K562 (cell line): ENCODE results near the gene DARS1. TPM values are rescaled to one million over a fixed set of nuclear protein-coding genes. Genes with fewer than 3 reads are reported as not detected.

Experiments used
- ATAC-seq: fragments of 200-7000 bp; cut with Tn5 transposase; 3 replicates; pipeline ENCODE4 v1.9.1; 2020; ENCODE audit warnings: moderate library complexity
- BruUV-seq: library from RNA; stranded (reverse); fragments of 400-500 nt; replicated peaks from 2 replicates; lab custom pipeline; 2021; lab: Mats Ljungman, UMichigan
- CTCF ChIA-PET: fragments of 300-600 bp; formaldehyde crosslinking; extraction: SDS; loops from one replicate; lab custom pipeline; 2021; ENCODE audit warnings: low intra/inter-chr PET ratio; lab: Yijun Ruan, JAX
- POLR2A ChIA-PET: fragments of 300-600, 350-650 bp; sonication (Branson Sonifier 250); formaldehyde crosslinking; extraction: SDS; loops from one replicate; lab custom pipeline; 2021; ENCODE audit warnings: antibody characterized with exemption, inconsistent platforms; lab: Yijun Ruan, JAX
- DNase-seq, 4 experiments: peaks; one replicate each; pipeline versions ENCODE4 v3.0.0 to v3.0.0-alpha.2; 2011 to 2018; ENCODE audit warnings: low spot score in 3 of 4, mixed read lengths in 3 of 4; ENCODE audit errors: extremely low read depth in 1 of 4
- FAIRE-seq: peaks from 2 replicates; lab custom pipeline; 2011; peaks lifted over from hg19 to GRCh38; lab: Jason Lieb, UNC
- H2AFZ ChIP-seq: 2 replicates; pipeline ENCODE4 v1.6.0; 2011; ENCODE audit warnings: low read depth, low read length, control low read depth, inconsistent platforms
- H3K27ac ChIP-seq: fragments of 200-600 bp; 3 replicates; pipeline ENCODE4 v1.8.0; 2011; ENCODE audit warnings: low read depth, mild to moderate bottlenecking, control low read depth, inconsistent platforms, low read length, moderate library complexity, mixed read lengths; ENCODE audit errors: extremely low read depth
- H3K27me3 ChIP-seq, 2 experiments: fragments of 300-600 bp in 1 of 2; 2 replicates in 1 of 2; 3 replicates in 1 of 2; pipeline versions ENCODE4 v1.6.0 to v1.8.0; 2011; ENCODE audit warnings: inconsistent platforms in 2 of 2, low read length in 2 of 2, mild to moderate bottlenecking in 1 of 2, mixed read lengths in 1 of 2, moderate library complexity in 1 of 2; ENCODE audit not compliant: control insufficient read depth in 2 of 2, insufficient read depth in 2 of 2
- H3K36me3 ChIP-seq: fragments of 300-600 bp; 3 replicates; pipeline ENCODE4 v1.8.0; 2011; ENCODE audit warnings: mild to moderate bottlenecking, low read length, inconsistent platforms; ENCODE audit not compliant: control insufficient read depth, insufficient read depth
- H3K4me1 ChIP-seq, 2 experiments: fragments of 200-600 bp in 1 of 2; replicated peaks in 1 of 2; 2 replicates in 1 of 2; 3 replicates in 1 of 2; pipeline versions ENCODE4 v1.5.1 to v1.8.0; 2011; ENCODE audit warnings: inconsistent platforms in 2 of 2, low read length in 2 of 2, mild to moderate bottlenecking in 1 of 2, mixed read lengths in 1 of 2, moderate library complexity in 1 of 2; ENCODE audit not compliant: control insufficient read depth in 2 of 2, insufficient read depth in 2 of 2
- H3K4me2 ChIP-seq: 2 replicates; pipeline ENCODE4 v1.6.1; 2011; ENCODE audit warnings: low read length, control low read depth, inconsistent platforms, mixed read lengths; ENCODE audit not compliant: insufficient read depth
- H3K4me3 ChIP-seq: fragments of 200-600 bp; sonication (generic), shearing (Covaris generic); 2 replicates; pipeline ENCODE4 v1.5.1; 2016; ENCODE audit warnings: control low read depth, inconsistent platforms
- H3K79me2 ChIP-seq: fragments of 200-600 bp; 3 replicates; pipeline ENCODE4 v1.8.0; 2011; ENCODE audit warnings: low read length, inconsistent platforms; ENCODE audit not compliant: control insufficient read depth, insufficient read depth
- H3K9ac ChIP-seq, 2 experiments: 2 replicates each; pipeline versions ENCODE4 v1.6.0 to v1.6.1; 2011; ENCODE audit warnings: low read depth in 2 of 2, low read length in 2 of 2, control low read depth in 1 of 2, inconsistent platforms in 1 of 2, mild to moderate bottlenecking in 1 of 2, mixed read lengths in 1 of 2; ENCODE audit not compliant: insufficient read depth in 1 of 2
- H3K9me1 ChIP-seq: one replicate; pipeline ENCODE4 v1.6.0; 2011; ENCODE audit warnings: inconsistent platforms, mild to moderate bottlenecking, low read length, moderate library complexity; ENCODE audit not compliant: control insufficient read depth, insufficient read depth
- H3K9me3 ChIP-seq: replicated peaks from 2 replicates; pipeline ENCODE4 v1.5.1; 2011; ENCODE audit warnings: low read depth, low read length, inconsistent platforms; ENCODE audit not compliant: control insufficient read depth, insufficient read depth
- H4K20me1 ChIP-seq: replicated peaks from 2 replicates; pipeline ENCODE4 v1.6.1; 2011; ENCODE audit warnings: low read length, inconsistent platforms, mixed read lengths; ENCODE audit not compliant: control insufficient read depth, insufficient read depth
- ARID3A ChIP-seq: IDR thresholded peaks from 2 replicates; pipeline ENCODE4 v1.6.1; 2012; ENCODE audit warnings: low read depth, low read length, improper control_type of control experiment, borderline replicate concordance
- CTCF ChIP-seq, 3 experiments: IDR thresholded peaks in 2 of 3; conservative IDR thresholded peaks in 1 of 3; 2 replicates each; pipeline ENCODE4 v1.5.1; 2011 to 2012; ENCODE audit warnings: low read length in 3 of 3, mild to moderate bottlenecking in 3 of 3, control low read depth in 2 of 3, improper control_type of control experiment in 1 of 3, inconsistent platforms in 1 of 3, low read depth in 1 of 3, mixed read lengths in 1 of 3, moderate library complexity in 1 of 3; ENCODE audit not compliant: insufficient read depth in 2 of 3
- NFXL1 ChIP-seq: fragments of 450-650 bp; formaldehyde crosslinking; IDR thresholded peaks from 2 replicates; pipeline ENCODE4 v1.4.0; 2021; ENCODE audit warnings: mild to moderate bottlenecking
- RAD21 ChIP-seq, 2 experiments: fragments of 250-450 bp in 1 of 2; fragments of 450-650 bp in 1 of 2; sonication (Bioruptor Pico) in 1 of 2; formaldehyde crosslinking in 1 of 2; IDR thresholded peaks in 1 of 2; conservative IDR thresholded peaks in 1 of 2; 2 replicates each; pipeline versions ENCODE4 v1.4.0 to v1.8.0; 2020 to 2022; ENCODE audit warnings: mild to moderate bottlenecking in 2 of 2, moderate library complexity in 1 of 2
- RBM14 ChIP-seq: fragments of 200-400 bp; formaldehyde crosslinking; IDR thresholded peaks from 2 replicates; pipeline ENCODE4 v1.6.1; 2018; ENCODE audit warnings: low read depth, mild to moderate bottlenecking, low read length, moderate library complexity, borderline replicate concordance; ENCODE audit not compliant: insufficient read depth
- SMAD2 ChIP-seq: fragments of 150-350 bp; IDR thresholded peaks from 2 replicates; pipeline ENCODE4 v1.6.1; 2014; ENCODE audit warnings: low read depth, mild to moderate bottlenecking, low read length
- SNRNP70 ChIP-seq: fragments of 200-400 bp; formaldehyde crosslinking; optimal IDR thresholded peaks from 2 replicates; pipeline ENCODE3; 2017; ENCODE audit warnings: low read depth, low read length
- TFE3 ChIP-seq: fragments of 450-650 bp; formaldehyde crosslinking; IDR thresholded peaks from 2 replicates; pipeline ENCODE4 v1.4.0; 2020; ENCODE audit warnings: mild to moderate bottlenecking, mixed read lengths
- WGBS: fragments of 100-300 bp; shearing (Covaris generic); methylation state at CpG from one replicate; pipeline ENCODE4 v1.1.6; 2016; ENCODE audit warnings: low coverage, mixed read lengths; ENCODE audit not compliant: insufficient coverage; ENCODE audit errors: missing lambda C conversion rate; 5-methylcytosine and 5-hydroxymethylcytosine counted together
- in situ Hi-C: fragments of 300-500 bp; cut with MboI; formaldehyde crosslinking; loops from 4 replicates; pipeline ENCODE4 v1.15.0; 2018; ENCODE audit warnings: inconsistent platforms, mixed read lengths
- intact Hi-C: fragments of 100-400 bp; cut with micrococcal nuclease; formaldehyde crosslinking; loops from 2 replicates; pipeline ENCODE4 v1.14.2; 2022
- polyA plus RNA-seq, 8 experiments: library from polyadenylated mRNA; depleted of rRNA in 4 of 8; stranded (reverse) in 5 of 8; unstranded in 3 of 8; fragments of >200 nt; fragmentation: Nextera tagmentation in 2 of 8; fragmentation: Illumina TruSeq in 1 of 8; extraction: Ambion mirVana in 2 of 8; extraction: Trizol in 1 of 8; gene quantifications; 2 replicates each; pipeline versions ENCODE4 v1.2.1 to v1.2.3, GENCODE V29; 2011 to 2014; ENCODE audit warnings: inconsistent platforms in 1 of 8, missing spikeins in 1 of 8
- total RNA-seq, 7 experiments: library from RNA; depleted of rRNA in 6 of 7; stranded (reverse); fragments of >200 nt in 6 of 7; fragmentation: Illumina TruSeq in 2 of 7; extraction: Trizol in 2 of 7; gene quantifications; 2 replicates each; pipeline versions ENCODE4 v1.2.1 to v1.2.3, GENCODE V29; 2011 to 2021; ENCODE audit warnings: low replicate concordance in 1 of 7

Gene DARS1
- total and polyA plus RNA-seq, 9 of the 15 experiments (the other 6 are each of a cell fraction or from before 2014, with no cell fraction given), result 91.5 to 239 (median 98.0) TPM

- POLR2A ChIA-PET, result no interaction called here
- no peaks in the 10 kb centered on the region for H4K20me1 ChIP-seq
- FAIRE-seq (peak; percentile 32), ATAC-seq (peak; percentile 64; the same call in 2 of the 3 replicates), DNase-seq (peak in 1 of 4 experiments; percentile 18)
- H2AFZ ChIP-seq, result no peak overlapping the region
- BruUV-seq, result no TSS peak
- intact Hi-C loops (loop anchor here (10.0 kb wide), 2 partner anchors 159 to 329 kb away; no protein-coding TSS in a partner anchor), in situ Hi-C loops (loop anchor here (5.0 kb wide), 1 partner anchor 461 kb away; no protein-coding TSS in a partner anchor)
- H3K27ac ChIP-seq, result no peak overlapping the region
- H3K4me2 ChIP-seq, result no peak overlapping the region
- no peaks in the 10 kb centered on the region for H3K79me2 ChIP-seq
- no peaks in the 10 kb centered on the region for H3K9me1 ChIP-seq
- no peak overlapping the region for H3K4me3 ChIP-seq
- peaks cover 56% of the 10 kb centered on the region; the same call in 2 of the 3 replicates for H3K36me3 ChIP-seq
- H3K27me3 ChIP-seq, result no peaks in the 10 kb centered on the region
- WGBS, result 57% methylated on average over 3 of the region's 3 CpGs
- no peaks in the 10 kb centered on the region for H3K9me3 ChIP-seq
- TF ChIP-seq RBM14 (no peak), ARID3A (0 out of 2 replicates have a peak, but pooled peaks have one; percentile 18), SNRNP70 (no peak), CTCF (IDR thresholded peaks at IDR 0.05 in 2 of 3, conservative IDR thresholded peaks at IDR 0.05 in 1 of 3; ENCODE audit: insufficient read depth in 2 of 3, low read depth in 1 of 3, low read length in 3 of 3) (peak in 1 of 3 experiments; percentile 52; a peak in 3 of 6 replicates), SMAD2 (no peak), RAD21 (CRISPR knock-in tag; conservative IDR thresholded peaks at IDR 0.05 in 1 of 2, IDR thresholded peaks at IDR 0.05 in 1 of 2) (peak; percentile 19 to 51; a peak in 2 of 4 replicates), NFXL1 (no peak), TFE3 (CRISPR knock-in tag) (no peak)
- no peak overlapping the region for H3K9ac ChIP-seq
- CTCF ChIA-PET, result interaction anchor here (0.6 to 4.4 kb wide), 4 partner anchors 31 to 1921 kb away, joined by 3 to 36 read pairs (median 4); no protein-coding TSS in a partner anchor
- H3K4me1 ChIP-seq, result no peaks in the 10 kb centered on the region
These were observed 69.2 kb downstream of the DARS1 start for GRCh38 chr2:135916207-135916606.
